ENCODE data around the gene TENM4.

TENM4 gene

DNA sequence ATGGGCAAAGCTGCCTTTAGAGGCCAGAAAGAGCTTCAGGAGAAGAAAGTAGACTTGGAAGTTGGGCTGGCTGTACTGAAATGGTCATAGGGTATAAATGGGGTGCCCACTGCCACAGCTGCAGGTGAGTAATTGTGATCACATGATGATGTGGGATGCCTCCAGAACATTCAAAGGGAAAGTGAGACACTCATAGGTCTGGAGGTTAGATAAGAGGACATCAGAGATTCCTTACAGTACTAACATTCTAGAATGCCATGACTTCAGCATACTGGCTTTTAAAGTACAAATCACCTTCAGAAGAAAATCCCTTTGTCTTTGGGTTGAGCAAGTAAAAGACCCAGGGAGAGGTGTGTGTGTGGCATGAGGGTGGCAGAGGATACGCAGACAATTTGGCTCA is 419.2 kb downstream of the TENM4 start:
- no peak for TF ChIP-seq SIN3A (IDR thresholded peaks at IDR 0.05; ENCODE audit: borderline replicate concordance, insufficient read depth, low read length)
- TF ChIP-seq, protein P1, sequence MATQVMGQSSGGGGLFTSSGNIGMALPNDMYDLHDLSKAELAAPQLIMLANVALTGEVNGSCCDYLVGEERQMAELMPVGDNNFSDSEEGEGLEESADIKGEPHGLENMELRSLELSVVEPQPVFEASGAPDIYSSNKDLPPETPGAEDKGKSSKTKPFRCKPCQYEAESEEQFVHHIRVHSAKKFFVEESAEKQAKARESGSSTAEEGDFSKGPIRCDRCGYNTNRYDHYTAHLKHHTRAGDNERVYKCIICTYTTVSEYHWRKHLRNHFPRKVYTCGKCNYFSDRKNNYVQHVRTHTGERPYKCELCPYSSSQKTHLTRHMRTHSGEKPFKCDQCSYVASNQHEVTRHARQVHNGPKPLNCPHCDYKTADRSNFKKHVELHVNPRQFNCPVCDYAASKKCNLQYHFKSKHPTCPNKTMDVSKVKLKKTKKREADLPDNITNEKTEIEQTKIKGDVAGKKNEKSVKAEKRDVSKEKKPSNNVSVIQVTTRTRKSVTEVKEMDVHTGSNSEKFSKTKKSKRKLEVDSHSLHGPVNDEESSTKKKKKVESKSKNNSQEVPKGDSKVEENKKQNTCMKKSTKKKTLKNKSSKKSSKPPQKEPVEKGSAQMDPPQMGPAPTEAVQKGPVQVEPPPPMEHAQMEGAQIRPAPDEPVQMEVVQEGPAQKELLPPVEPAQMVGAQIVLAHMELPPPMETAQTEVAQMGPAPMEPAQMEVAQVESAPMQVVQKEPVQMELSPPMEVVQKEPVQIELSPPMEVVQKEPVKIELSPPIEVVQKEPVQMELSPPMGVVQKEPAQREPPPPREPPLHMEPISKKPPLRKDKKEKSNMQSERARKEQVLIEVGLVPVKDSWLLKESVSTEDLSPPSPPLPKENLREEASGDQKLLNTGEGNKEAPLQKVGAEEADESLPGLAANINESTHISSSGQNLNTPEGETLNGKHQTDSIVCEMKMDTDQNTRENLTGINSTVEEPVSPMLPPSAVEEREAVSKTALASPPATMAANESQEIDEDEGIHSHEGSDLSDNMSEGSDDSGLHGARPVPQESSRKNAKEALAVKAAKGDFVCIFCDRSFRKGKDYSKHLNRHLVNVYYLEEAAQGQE (IDR thresholded peaks at IDR 0.05; ENCODE audit: insufficient read depth in 1 of 2, low read depth in 2 of 2, low read length in 2 of 2) = no peak
- no peak for TF ChIP-seq FOXP2 (optimal IDR thresholded peaks at IDR 0.05; ENCODE audit: borderline replicate concordance, extremely low read depth, extremely low read length, insufficient read depth)
- TF ChIP-seq POLR2AphosphoS5 (IDR thresholded peaks at IDR 0.05; ENCODE audit: low read depth, low read length) = no peak
- no peak for TF ChIP-seq TAF1 (IDR thresholded peaks at IDR 0.05; ENCODE audit: borderline replicate concordance, insufficient read depth, low read length)

DNA sequence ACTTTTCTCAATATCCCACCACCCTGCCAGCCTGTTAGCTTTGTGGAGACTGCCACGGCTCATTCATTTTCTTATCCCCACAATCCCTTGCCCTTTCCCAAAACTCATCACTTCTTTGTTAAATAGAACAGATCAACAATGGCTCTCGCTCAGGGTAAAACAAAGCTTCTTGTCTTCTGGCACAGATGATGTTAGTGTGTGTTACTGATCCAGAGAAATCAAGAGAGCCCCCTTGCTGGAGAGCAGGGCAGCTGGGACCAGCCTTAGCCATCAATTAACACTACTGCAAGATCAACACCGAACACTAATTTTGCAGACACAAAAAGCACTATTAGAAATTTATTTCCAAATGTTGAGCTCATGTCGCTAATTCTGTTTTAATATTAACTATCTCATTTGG is 420.9 kb downstream of the TENM4 start:
- TF ChIP-seq POLR2AphosphoS5 (IDR thresholded peaks at IDR 0.05; ENCODE audit: low read depth, low read length) (no peak), TAF1 (IDR thresholded peaks at IDR 0.05; ENCODE audit: borderline replicate concordance, insufficient read depth, low read length) (no peak), FOXP2 (optimal IDR thresholded peaks at IDR 0.05; ENCODE audit: borderline replicate concordance, extremely low read depth, extremely low read length, insufficient read depth) (no peak), SIN3A (IDR thresholded peaks at IDR 0.05; ENCODE audit: borderline replicate concordance, insufficient read depth, low read length) (no peak)
- TF ChIP-seq, protein P1 (IDR thresholded peaks at IDR 0.05; ENCODE audit: insufficient read depth in 1 of 2, low read depth in 2 of 2, low read length in 2 of 2) = no peak

DNA sequence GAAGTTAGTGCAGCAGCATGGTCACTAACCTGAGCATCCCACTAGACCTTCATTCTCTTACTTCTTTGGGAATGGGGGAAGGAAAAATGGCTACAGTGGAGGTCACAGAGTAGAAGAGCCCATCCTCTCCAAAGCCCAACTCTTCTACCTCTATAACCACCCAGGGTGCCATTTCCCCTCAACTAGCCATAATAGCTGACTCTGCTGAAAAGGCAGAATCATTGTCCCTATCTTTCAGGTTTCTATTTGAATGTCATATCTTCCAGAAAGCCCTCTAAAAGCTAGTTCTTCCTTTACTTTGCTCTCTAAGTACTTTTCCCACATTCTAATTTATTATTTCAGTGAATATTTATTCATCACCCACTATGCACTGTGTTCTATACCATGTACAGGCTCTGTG is 421.6 kb downstream of the TENM4 start:
- no peak for TF ChIP-seq FOXP2 (optimal IDR thresholded peaks at IDR 0.05; ENCODE audit: borderline replicate concordance, extremely low read depth, extremely low read length, insufficient read depth)
- no peak for TF ChIP-seq POLR2AphosphoS5 (IDR thresholded peaks at IDR 0.05; ENCODE audit: low read depth, low read length)
- TF ChIP-seq SIN3A (IDR thresholded peaks at IDR 0.05; ENCODE audit: borderline replicate concordance, insufficient read depth, low read length) = no peak
- TF ChIP-seq, protein P1 (IDR thresholded peaks at IDR 0.05; ENCODE audit: insufficient read depth in 1 of 2, low read depth in 2 of 2, low read length in 2 of 2) = no peak
- TF ChIP-seq TAF1 (IDR thresholded peaks at IDR 0.05; ENCODE audit: borderline replicate concordance, insufficient read depth, low read length) = no peak

DNA sequence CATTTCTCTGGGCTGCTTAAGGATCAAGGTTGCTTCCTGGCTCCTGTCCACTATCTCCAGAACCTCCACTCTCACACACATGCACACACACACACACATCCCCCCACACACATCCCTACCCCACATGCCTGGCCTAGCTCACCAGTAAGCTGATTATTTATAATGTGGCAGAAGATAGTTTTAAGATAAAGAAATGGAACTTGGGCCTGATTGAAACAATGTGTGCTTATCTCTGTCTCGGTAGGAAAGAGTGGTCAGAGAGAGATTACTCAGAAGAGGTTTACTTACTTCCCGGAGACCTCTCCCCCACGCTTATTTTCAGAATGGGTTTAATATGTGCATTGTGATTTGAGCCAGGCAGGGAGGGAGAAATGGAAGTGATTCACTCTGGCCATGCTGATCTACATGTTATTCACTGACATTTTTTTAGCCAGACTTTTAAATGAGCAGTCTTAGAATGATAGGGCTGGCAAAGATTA is 422.4 kb downstream of the TENM4 start:
- TF ChIP-seq SIN3A (IDR thresholded peaks at IDR 0.05; ENCODE audit: borderline replicate concordance, insufficient read depth, low read length) (peak; percentile 82; the same call in 1 of the 2 replicates), POLR2AphosphoS5 (IDR thresholded peaks at IDR 0.05; ENCODE audit: low read depth, low read length) (peak; percentile 61), FOXP2 (optimal IDR thresholded peaks at IDR 0.05; ENCODE audit: borderline replicate concordance, extremely low read depth, extremely low read length, insufficient read depth) (peak; percentile 48), TAF1 (IDR thresholded peaks at IDR 0.05; ENCODE audit: borderline replicate concordance, insufficient read depth, low read length) (peak; percentile 65; the same call in 1 of the 2 replicates)
- TF ChIP-seq, protein P1 (IDR thresholded peaks at IDR 0.05; ENCODE audit: insufficient read depth in 1 of 2, low read depth in 2 of 2, low read length in 2 of 2) = peak in 1 of 2 experiments; percentile 69; a peak in 1 of 4 replicates
